ENCODE measurements around the gene C9orf43. TPM values are rescaled to one million over a fixed set of nuclear protein-coding genes. Genes with fewer than 3 reads are reported as not detected.

C9orf43 gene
- polyA plus RNA-seq, 1 experiment: 0.23 TPM

DNA sequence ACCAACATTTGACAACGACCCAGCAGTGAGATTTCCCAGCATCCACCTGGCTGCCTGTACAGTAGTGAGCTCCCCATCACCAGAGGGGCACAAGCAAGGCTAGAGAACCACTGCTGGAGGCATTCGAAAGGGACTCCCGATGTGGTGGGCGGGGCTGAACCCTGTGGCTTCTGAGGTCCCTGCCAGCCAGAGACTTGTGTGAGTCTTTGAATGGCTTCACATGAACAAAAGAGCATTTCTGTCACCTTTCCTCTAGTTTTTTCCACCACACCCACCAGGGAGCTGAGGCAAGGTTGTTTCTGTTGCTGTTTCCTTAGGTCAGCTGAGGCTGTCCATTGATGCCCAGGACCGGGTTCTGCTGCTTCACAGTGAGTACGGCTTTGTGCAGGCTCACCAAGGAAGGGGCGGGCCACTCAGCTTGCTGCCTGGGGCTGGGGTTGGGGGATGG is 68.7 kb downstream of the C9orf43 start:
- Histone ChIP-seq H3K4me3 (ENCODE audit: low read depth, low read length) (no peak overlapping the region), H3K27me3 (ENCODE audit: control insufficient read depth, insufficient read depth, low read length) (peaks cover 2% of the 10 kb centered on the region), H3K36me3 (ENCODE audit: control insufficient read depth, insufficient read depth, low read length) (no peaks in the 10 kb centered on the region)
- TF ChIP-seq, protein P1, sequence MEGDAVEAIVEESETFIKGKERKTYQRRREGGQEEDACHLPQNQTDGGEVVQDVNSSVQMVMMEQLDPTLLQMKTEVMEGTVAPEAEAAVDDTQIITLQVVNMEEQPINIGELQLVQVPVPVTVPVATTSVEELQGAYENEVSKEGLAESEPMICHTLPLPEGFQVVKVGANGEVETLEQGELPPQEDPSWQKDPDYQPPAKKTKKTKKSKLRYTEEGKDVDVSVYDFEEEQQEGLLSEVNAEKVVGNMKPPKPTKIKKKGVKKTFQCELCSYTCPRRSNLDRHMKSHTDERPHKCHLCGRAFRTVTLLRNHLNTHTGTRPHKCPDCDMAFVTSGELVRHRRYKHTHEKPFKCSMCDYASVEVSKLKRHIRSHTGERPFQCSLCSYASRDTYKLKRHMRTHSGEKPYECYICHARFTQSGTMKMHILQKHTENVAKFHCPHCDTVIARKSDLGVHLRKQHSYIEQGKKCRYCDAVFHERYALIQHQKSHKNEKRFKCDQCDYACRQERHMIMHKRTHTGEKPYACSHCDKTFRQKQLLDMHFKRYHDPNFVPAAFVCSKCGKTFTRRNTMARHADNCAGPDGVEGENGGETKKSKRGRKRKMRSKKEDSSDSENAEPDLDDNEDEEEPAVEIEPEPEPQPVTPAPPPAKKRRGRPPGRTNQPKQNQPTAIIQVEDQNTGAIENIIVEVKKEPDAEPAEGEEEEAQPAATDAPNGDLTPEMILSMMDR (IDR thresholded peaks at IDR 0.05; ENCODE audit: insufficient read depth, low read depth, low read length): no peak
- CTCF ChIA-PET: interaction anchor here (1.1 to 1.9 kb wide), 5 partner anchors 9 to 203 kb away, joined by 3 to 6 read pairs (median 3); partner anchors contain the start of gene RGS3
- DNase-seq (ENCODE audit: low read depth): no peak
- POLR2A ChIA-PET: no interaction called here

Other genes with a start within 250 kb of the C9orf43 start
- 29.2 and 45.0 TPM in 2 replicates for gene FKBP15, start 189.5 kb upstream of the C9orf43 start, polyA plus RNA-seq (2011; rRNA removed)
- 25.7 and 36.6 TPM in 2 replicates for gene SLC31A1, start 189.2 kb upstream of the C9orf43 start, polyA plus RNA-seq (2011; rRNA removed)
- gene CDC26, start 135.2 kb upstream of the C9orf43 start, polyA plus RNA-seq (2011; rRNA removed): 11.1 and 33.2 TPM in 2 replicates
- 16.6 and 18.3 TPM in 2 replicates for gene PRPF4, start 135.1 kb upstream of the C9orf43 start, polyA plus RNA-seq (2011; rRNA removed)
- gene RNF183, start 107.4 kb upstream of the C9orf43 start, polyA plus RNA-seq (2011; rRNA removed): not detected in 2 replicates
- 1.6 and 2.0 TPM in 2 replicates for gene WDR31, start 70.5 kb upstream of the C9orf43 start, polyA plus RNA-seq (2011; rRNA removed)
- not detected in 2 replicates for gene BSPRY, start 61.2 kb upstream of the C9orf43 start, polyA plus RNA-seq (2011; rRNA removed)
- 8.8 and 14.2 TPM in 2 replicates for gene HDHD3, start 33.8 kb upstream of the C9orf43 start, polyA plus RNA-seq (2011; rRNA removed)
- 9.2 and 9.5 TPM in 2 replicates for gene ALAD, start 9.5 kb upstream of the C9orf43 start, polyA plus RNA-seq (2011; rRNA removed)
- gene POLE3, start 72 bp upstream of the C9orf43 start, polyA plus RNA-seq (2011; rRNA removed): 29.3 and 47.3 TPM in 2 replicates
- gene RGS3, start 53.0 kb downstream of the C9orf43 start, polyA plus RNA-seq (2011; rRNA removed): 50.1 and 66.4 TPM in 2 replicates